GM23338 (cell line): Measurements from ENCODE around the gene SCYGR6. TPM values are rescaled to one million over a fixed set of nuclear protein-coding genes. Genes with fewer than 3 reads are reported as not detected.

Experiments used
- ATAC-seq: fragments of 200-7000 bp; cut with Tn5 transposase; 3 replicates; pipeline ENCODE4 v1.9.1; 2020
- DNase-seq: peaks from one replicate; pipeline ENCODE4 v3.0.0-alpha.2; 2015; ENCODE audit warnings: low spot score
- H2AFZ ChIP-seq: fragments of 200-600 bp; sonication (generic); 2 replicates; pipeline ENCODE4 v1.8.0; 2016; ENCODE audit warnings: antibody characterized with exemption, mild to moderate bottlenecking, moderate library complexity
- H3F3A ChIP-seq: fragments of 200-600 bp; sonication (generic); replicated peaks from 2 replicates; pipeline ENCODE4 v1.8.0; 2017; ENCODE audit warnings: antibody characterized with exemption, mixed run types, low read depth
- H3K27ac ChIP-seq: fragments of 200-600 bp; sonication (generic); 2 replicates; pipeline ENCODE4 v1.6.1; 2016; ENCODE audit warnings: low read depth
- H3K27me3 ChIP-seq: fragments of 200-600 bp; sonication (generic); 2 replicates; pipeline ENCODE4 v1.8.0; 2016; ENCODE audit warnings: mild to moderate bottlenecking, mixed run types, moderate library complexity; ENCODE audit not compliant: insufficient read depth
- H3K36me3 ChIP-seq: fragments of 200-600 bp; sonication (generic); 2 replicates; pipeline ENCODE4 v1.8.0; 2016; ENCODE audit warnings: mild to moderate bottlenecking; ENCODE audit not compliant: insufficient read depth
- H3K4me1 ChIP-seq: fragments of 200-600 bp; sonication (generic); 2 replicates; pipeline ENCODE4 v1.8.0; 2016; ENCODE audit warnings: mild to moderate bottlenecking, moderate library complexity; ENCODE audit not compliant: insufficient read depth
- H3K4me2 ChIP-seq: fragments of 200-600 bp; sonication (generic); 2 replicates; pipeline ENCODE4 v1.7.1; 2017; ENCODE audit warnings: mixed run types
- H3K4me3 ChIP-seq: fragments of 200-600 bp; sonication (generic); 2 replicates; pipeline ENCODE4 v1.6.1; 2016; ENCODE audit warnings: mixed run types
- H3K79me2 ChIP-seq: fragments of 200-600 bp; sonication (generic); replicated peaks from 2 replicates; pipeline ENCODE4 v1.8.0; 2017; ENCODE audit warnings: mild to moderate bottlenecking; ENCODE audit not compliant: insufficient read depth
- H3K9me2 ChIP-seq: fragments of 200-600 bp; sonication (generic); 2 replicates; pipeline ENCODE4 v1.8.0; 2017; ENCODE audit not compliant: insufficient read depth
- H4K20me1 ChIP-seq: fragments of 200-600 bp; sonication (generic); replicated peaks from 2 replicates; pipeline ENCODE4 v1.8.0; 2017; ENCODE audit warnings: mild to moderate bottlenecking; ENCODE audit not compliant: insufficient read depth
- H3K27ac Mint-ChIP-seq: 2 replicates; pipeline ENCODE4 v1.8.0; 2020; ENCODE audit warnings: inconsistent platforms, mild to moderate bottlenecking, moderate library complexity, mixed read lengths
- H3K27me3 Mint-ChIP-seq: 3 replicates; pipeline ENCODE4 v1.8.0; 2022; ENCODE audit warnings: low read depth, mild to moderate bottlenecking, moderate library complexity, mixed read lengths, inconsistent platforms; ENCODE audit not compliant: insufficient read depth, poor library complexity
- H3K36me3 Mint-ChIP-seq: 3 replicates; pipeline ENCODE4 v1.8.0; 2021; ENCODE audit warnings: low read depth, mild to moderate bottlenecking, inconsistent platforms, moderate library complexity, mixed read lengths
- H3K4me1 Mint-ChIP-seq: 3 replicates; pipeline ENCODE4 v1.8.0; 2020; ENCODE audit warnings: mild to moderate bottlenecking, inconsistent platforms, mixed read lengths
- H3K4me3 Mint-ChIP-seq: 3 replicates; pipeline ENCODE4 v1.8.0; 2021; ENCODE audit warnings: moderate library complexity, mild to moderate bottlenecking, inconsistent platforms, mixed read lengths
- H3K9me3 Mint-ChIP-seq: 3 replicates; pipeline ENCODE4 v1.8.0; 2020; ENCODE audit warnings: moderate library complexity, mild to moderate bottlenecking, inconsistent platforms, mixed read lengths
- CREB1 ChIP-seq: fragments of 250-450 bp; sonication (Bioruptor Pico); IDR thresholded peaks from 2 replicates; pipeline ENCODE4 v1.5.0; 2020; ENCODE audit warnings: low read depth, mild to moderate bottlenecking, moderate library complexity
- CTCF ChIP-seq, 2 experiments: fragments of 200-600 bp in 1 of 2; sonication (generic) in 1 of 2; conservative IDR thresholded peaks; 2 replicates each; pipeline versions ENCODE4 v1.5.1 to v1.6.1; 2016 to 2017; ENCODE audit warnings: antibody characterized with exemption in 2 of 2, low read depth in 2 of 2, mild to moderate bottlenecking in 2 of 2, moderate library complexity in 1 of 2
- ETS1 ChIP-seq: IDR thresholded peaks from 2 replicates; pipeline ENCODE4 v1.6.1; 2016; ENCODE audit warnings: antibody characterized with exemption
- EZH2 ChIP-seq: fragments of 200-600 bp; sonication (generic); IDR thresholded peaks from one replicate; pipeline ENCODE4 v1.8.0; 2017; ENCODE audit warnings: antibody characterized with exemption, mild to moderate bottlenecking, low read depth; ENCODE audit not compliant: unreplicated experiment
- EZH2phosphoT487 ChIP-seq: fragments of 200-600 bp; sonication (generic); IDR thresholded peaks from one replicate; pipeline ENCODE4 v1.8.1; 2018; ENCODE audit warnings: antibody characterized with exemption; ENCODE audit not compliant: unreplicated experiment
- JUNB ChIP-seq: IDR thresholded peaks from one replicate; pipeline ENCODE4 v1.6.1; 2016; ENCODE audit warnings: antibody characterized with exemption; ENCODE audit not compliant: unreplicated experiment
- NANOG ChIP-seq: IDR thresholded peaks from 2 replicates; pipeline ENCODE4 v1.6.1; 2016; ENCODE audit warnings: antibody characterized with exemption, borderline replicate concordance
- POLR2AphosphoS5 ChIP-seq: IDR thresholded peaks from 2 replicates; pipeline ENCODE4 v1.6.1; 2016; ENCODE audit warnings: antibody characterized with exemption, low read depth
- REST ChIP-seq: IDR thresholded peaks from one replicate; pipeline ENCODE4 v1.6.1; 2018; ENCODE audit warnings: antibody characterized with exemption; ENCODE audit not compliant: unreplicated experiment
- STAT1 ChIP-seq: IDR thresholded peaks from one replicate; pipeline ENCODE4 v1.6.1; 2016; ENCODE audit warnings: antibody characterized with exemption; ENCODE audit not compliant: unreplicated experiment
- ZNF114 ChIP-seq: fragments of 250-450 bp; sonication (Bioruptor Pico); IDR thresholded peaks from 2 replicates; pipeline ENCODE4 v1.5.0; 2020; ENCODE audit warnings: mild to moderate bottlenecking, moderate library complexity
- ZNF331 ChIP-seq: fragments of 250-450 bp; sonication (Bioruptor Pico); IDR thresholded peaks from 2 replicates; pipeline ENCODE4 v1.5.0; 2020; ENCODE audit warnings: low read depth, mild to moderate bottlenecking, moderate library complexity
- polyA plus RNA-seq: library from polyadenylated mRNA; unstranded; fragments of >200 nt; fragmentation: Nextera tagmentation; extraction: Ambion mirVana; gene quantifications from 2 replicates; pipeline ENCODE4 v1.2.1, GENCODE V29; 2016
- total RNA-seq: library from RNA; depleted of rRNA; stranded (reverse); fragments of >200 nt; shearing (Covaris generic); gene quantifications from 2 replicates; pipeline ENCODE4 v1.2.3, GENCODE V29; 2014

The SCYGR6 gene
- total and polyA plus RNA-seq, 2 experiments from 2014 or later, result not detected

- no peak overlapping the region for H3K4me3 ChIP-seq
- H3K27me3 ChIP-seq, result no peaks in the 10 kb centered on the region
- H3K9me3 Mint-ChIP-seq, result peaks cover 10% of the 10 kb centered on the region; the same call in 2 of the 3 replicates
- H3K4me3 Mint-ChIP-seq, result no peak overlapping the region
- ATAC-seq, result no peak
- no peaks in the 10 kb centered on the region; the same call in 1 of the 2 replicates for H3K79me2 ChIP-seq
- H3K36me3 ChIP-seq, result no peaks in the 10 kb centered on the region
- no peaks in the 10 kb centered on the region for H3F3A ChIP-seq
- DNase-seq, result no peak
- H3K36me3 Mint-ChIP-seq, result peaks cover 3% of the 10 kb centered on the region; the same call in 2 of the 3 replicates
- no peaks in the 10 kb centered on the region for H4K20me1 ChIP-seq
- H2AFZ ChIP-seq, result no peak overlapping the region
- H3K4me2 ChIP-seq, result no peak overlapping the region
- peaks cover 10% of the 10 kb centered on the region for H3K4me1 ChIP-seq
- TF ChIP-seq EZH2phosphoT487 (no peak), REST (no peak)
- H3K4me1 Mint-ChIP-seq, result peaks cover 10% of the 10 kb centered on the region
- no peaks in the 10 kb centered on the region for H3K9me2 ChIP-seq
- H3K27ac ChIP-seq, result no peak overlapping the region
- no peaks in the 10 kb centered on the region for H3K27me3 Mint-ChIP-seq
- H3K27ac Mint-ChIP-seq, result no peak overlapping the region
Measured at GRCh38 chr2:227710986-227711385, 13.6 kb downstream of the SCYGR6 start.

- no peaks in the 10 kb centered on the region for H3K79me2 ChIP-seq
- no peak overlapping the region for H3K4me3 ChIP-seq
- no peaks in the 10 kb centered on the region for H4K20me1 ChIP-seq
- no peaks in the 10 kb centered on the region for H3K9me2 ChIP-seq
- peaks cover 6% of the 10 kb centered on the region; the same call in 1 of the 2 replicates for H3K4me1 ChIP-seq
- Mint-ChIP-seq H3K4me3 (no peak overlapping the region), H3K4me1 (no peaks in the 10 kb centered on the region), H3K27ac (no peak overlapping the region), H3K36me3 (peaks cover 8% of the 10 kb centered on the region; the same call in 2 of the 3 replicates), H3K9me3 (peaks cover 10% of the 10 kb centered on the region; the same call in 2 of the 3 replicates), H3K27me3 (peaks cover 2% of the 10 kb centered on the region)
- no peaks in the 10 kb centered on the region for H3K36me3 ChIP-seq
- ATAC-seq, result no peak
- no peak for DNase-seq
- no peaks in the 10 kb centered on the region for H3F3A ChIP-seq
- no peak overlapping the region for H3K27ac ChIP-seq
- no peak overlapping the region for H3K4me2 ChIP-seq
- no peak for TF ChIP-seq CREB1 (CRISPR knock-in tag)
- TF ChIP-seq POLR2AphosphoS5, result no peak
- no peak for TF ChIP-seq ZNF114 (CRISPR knock-in tag)
- no peak for TF ChIP-seq STAT1
- TF ChIP-seq EZH2, result no peak
- TF ChIP-seq CTCF (conservative IDR thresholded peaks at IDR 0.05; ENCODE audit: low read depth in 2 of 2), result no peak
- TF ChIP-seq NANOG, result no peak
- no peak for TF ChIP-seq ETS1
- TF ChIP-seq REST, result no peak
- no peak for TF ChIP-seq JUNB
- TF ChIP-seq ZNF331 (CRISPR knock-in tag), result no peak
- TF ChIP-seq EZH2phosphoT487, result no peak
- no peaks in the 10 kb centered on the region for H3K27me3 ChIP-seq
- no peak overlapping the region for H2AFZ ChIP-seq
Measured at GRCh38 chr2:227707390-227707789, 17.2 kb downstream of the SCYGR6 start.
